HG02623 (cell line): ENCODE results near the gene EMX1.

Experiments
- ATAC-seq: cut with Tn5 transposase; IDR thresholded peaks from one replicate; pipeline ENCODE4 v1.9.1; 2021; ENCODE audit warnings: moderate library complexity; ENCODE audit not compliant: unreplicated experiment

Gene EMX1

DNA sequence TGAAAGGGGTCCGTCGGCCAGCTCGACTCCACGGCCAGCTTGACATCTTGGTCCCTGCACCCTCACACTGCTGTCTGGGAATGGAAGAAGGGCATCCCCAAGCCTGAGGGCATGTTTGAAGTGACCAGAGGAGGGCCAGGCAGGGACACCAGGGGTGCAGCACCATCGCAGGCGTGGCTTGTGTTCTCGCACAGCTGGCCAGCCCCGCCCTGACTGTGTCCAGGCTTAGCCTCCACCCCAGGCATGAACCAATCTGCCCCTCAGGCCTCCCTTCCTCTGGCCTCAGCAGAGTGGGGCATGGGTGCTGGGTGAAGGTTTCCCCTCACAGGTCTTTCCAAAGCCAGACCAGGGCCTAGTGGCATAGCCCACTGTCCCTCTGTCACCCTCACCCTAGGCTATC, 25.0 kb downstream of the EMX1 start:
- no peak for ATAC-seq

DNA sequence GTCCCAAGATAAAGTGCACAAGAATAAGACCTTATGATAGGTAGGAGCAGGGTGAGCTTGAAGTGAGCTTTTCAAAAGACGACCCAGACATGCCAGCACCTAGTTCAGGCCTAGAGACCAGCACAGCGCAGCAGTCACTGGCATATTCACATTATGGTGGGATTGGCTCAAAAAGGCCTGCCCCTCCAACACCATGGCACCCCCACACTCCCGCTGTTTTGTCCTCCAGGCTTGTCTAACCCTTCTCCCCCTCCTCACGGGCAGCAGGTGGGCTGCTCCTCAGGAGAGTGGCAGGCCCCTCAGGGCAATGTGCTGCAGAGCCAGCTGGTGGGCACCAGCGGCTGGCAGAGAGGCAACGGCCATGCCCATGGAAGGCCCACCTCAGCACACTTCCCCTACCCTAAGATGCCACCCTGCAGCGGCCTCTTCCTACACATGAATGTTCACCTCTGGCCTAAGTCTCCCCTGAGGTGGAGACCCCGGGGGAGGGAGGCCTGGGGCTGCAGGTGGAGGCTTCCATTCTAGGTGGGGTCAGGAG, 25.6 kb downstream of the EMX1 start:
- ATAC-seq = no peak

GRCh38 chr2:72943540-72944395, 26.4 kb downstream of the EMX1 start:
- no peak for ATAC-seq

DNA sequence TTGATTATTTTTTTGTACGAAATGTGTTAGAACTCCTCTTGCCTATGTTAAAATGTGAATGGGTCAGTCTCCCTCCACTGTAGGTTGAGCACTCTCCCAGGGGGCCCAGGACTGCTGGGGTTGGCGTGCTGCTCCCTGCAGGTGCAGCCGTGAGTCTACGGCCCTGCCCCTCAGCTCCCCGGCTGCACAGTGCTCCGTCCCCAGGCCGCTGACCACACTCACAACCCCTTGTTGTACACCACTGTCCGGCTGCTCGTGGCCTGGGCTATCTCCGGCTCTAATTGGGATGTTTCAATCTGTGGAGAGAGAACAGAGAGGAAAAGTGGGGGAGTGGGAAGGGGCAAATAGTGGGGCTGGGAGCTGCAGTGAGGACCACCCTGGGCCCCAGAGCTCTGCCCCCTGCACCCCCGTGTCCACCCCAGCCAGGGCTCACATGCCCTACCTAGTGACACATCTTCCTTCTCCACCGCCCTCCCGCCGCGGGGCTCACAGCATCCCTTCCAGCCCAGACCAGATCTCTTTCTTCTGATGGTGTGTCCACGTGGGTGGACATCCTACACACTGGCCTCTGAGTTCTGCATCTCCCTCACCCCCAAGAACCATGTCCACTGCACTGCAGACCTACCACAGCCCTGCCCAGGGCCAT, 27.6 kb downstream of the EMX1 start:
- ATAC-seq = no peak

GRCh38 chr2:72945450-72946019, 28.2 kb downstream of the EMX1 start:
- no peak for ATAC-seq

DNA sequence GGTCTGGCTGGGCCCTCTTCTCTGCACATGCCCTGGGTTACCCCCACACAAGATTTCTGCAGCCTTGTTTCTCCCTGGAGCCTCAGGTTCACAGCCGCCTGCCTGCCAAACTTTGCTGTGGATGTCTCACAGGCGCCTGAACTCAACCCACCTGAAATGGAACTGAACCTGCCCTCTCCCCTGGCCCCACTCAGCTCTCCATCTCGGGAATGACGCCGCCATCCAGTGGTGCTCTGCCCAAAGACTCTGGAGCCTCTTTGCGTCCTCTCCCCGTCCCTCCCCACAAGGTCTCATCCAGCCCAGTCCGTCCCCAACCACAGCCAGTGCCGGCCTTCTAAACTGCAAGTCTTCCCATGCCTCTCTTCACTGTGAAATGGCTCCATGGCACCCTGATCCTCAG, 29.1 kb downstream of the EMX1 start:
- ATAC-seq = no peak

- no peak for ATAC-seq
These were observed 30.9 kb downstream of the EMX1 start for GRCh38 chr2:72947952-72948830.

GRCh38 chr2:72949045-72949444, 31.7 kb downstream of the EMX1 start:
- ATAC-seq = no peak

- no peak for ATAC-seq
These were observed 32.3 kb downstream of the EMX1 start for GRCh38 chr2:72949642-72950041.

DNA sequence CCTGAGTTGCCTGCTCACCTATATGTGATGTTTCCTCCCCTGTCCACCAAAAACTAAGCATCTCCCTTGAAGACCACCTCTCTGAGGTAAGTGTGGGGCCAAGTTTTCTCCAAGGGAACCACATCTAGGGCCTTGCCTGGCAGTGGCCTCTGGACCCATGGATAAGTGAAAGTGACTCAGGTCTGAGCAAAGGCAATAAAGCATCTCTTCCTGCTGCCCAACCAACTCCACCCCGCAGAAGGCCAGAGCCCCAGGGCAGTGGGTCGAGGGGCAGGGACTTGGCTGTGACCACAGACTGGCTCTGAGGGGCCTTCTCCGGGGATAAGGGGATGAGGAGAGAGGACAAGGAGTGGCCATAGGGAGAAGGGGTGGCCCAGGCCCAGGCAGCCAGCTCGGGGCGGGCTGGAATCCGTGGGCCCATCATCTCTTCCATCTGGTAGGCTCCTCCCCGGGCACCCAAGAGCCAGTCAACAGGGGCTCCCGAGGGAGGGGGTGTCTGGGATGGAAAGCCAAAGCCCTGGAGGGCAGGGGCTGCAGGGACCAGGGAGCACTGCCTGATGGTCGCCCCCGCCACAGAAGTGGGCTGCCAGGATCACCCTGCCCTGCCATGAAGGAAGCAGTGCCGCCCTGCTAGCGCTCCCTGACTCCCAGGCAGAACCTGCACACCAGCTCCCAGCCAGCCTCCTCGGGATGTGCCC, 33.4 kb downstream of the EMX1 start:
- no peak for ATAC-seq

DNA sequence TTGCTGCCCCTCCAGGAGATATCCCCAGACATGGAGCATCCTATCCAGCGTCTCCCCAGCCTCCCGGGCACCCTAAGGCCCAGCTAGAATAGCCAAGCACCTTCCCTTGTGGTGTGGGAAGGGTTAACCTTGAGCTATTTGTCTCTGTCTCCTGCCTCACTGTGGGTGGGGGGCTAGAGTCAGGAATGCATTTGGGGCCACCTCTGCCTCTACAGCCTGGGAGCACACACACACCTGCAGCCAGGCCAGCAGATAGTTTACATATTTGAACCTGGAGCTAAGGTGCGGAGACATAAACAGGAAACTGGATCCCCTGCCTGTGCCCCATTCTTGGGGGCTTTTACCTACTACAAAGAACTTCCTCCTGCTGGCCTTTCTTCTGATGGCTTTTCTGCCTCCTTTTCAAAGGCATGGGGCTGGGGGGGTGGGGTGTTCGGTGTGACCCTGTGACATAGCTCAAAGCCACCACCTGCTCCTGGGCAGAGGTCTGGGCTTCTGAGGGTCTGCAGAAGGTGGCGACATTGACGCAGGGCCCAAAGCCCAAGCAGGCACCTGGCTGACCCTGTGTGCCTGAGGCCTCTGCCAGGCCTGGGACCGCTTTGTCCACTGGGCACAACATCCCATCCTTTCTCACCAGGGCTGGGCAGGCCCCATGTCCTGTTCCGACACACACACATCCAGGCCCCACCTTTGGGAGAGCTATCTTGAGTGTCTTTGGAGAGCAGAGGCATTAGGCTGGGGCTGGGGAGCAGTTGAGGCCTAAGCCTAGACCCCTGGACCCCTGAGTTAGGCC, 34.2 kb downstream of the EMX1 start:
- no peak for ATAC-seq

DNA sequence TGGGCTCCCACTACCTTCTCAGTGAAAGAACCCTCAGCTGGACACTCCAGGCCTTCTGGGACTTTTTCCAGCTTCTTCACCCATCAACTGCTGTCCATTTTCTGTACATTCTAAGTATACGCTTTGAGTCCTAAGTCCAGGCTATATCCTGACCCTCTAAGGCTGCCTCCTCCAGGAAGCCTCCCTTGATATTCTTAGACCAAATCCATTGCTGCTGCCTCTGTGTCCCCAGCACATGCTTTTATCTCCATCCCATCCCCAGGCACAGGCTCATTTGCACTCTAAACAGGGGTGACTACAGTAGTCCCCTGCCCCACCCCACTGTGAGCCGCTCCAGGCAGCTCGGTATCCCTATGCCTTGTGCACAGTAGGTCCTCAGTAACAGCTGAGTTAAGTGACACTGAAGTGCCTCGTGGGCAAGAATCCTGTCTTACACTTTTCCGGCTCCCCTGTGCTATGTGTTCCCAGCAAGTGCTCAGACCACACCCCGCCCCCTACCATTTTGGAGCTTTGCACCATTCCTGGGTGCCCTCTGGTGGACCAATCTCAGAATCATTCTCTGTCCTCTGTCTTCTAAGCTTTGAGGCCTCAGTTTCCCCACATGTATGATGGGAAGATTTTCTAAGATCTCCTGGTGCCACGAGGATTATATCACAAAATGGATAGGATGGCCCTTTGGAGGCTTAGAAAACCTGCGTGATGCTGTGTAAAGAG, 34.9 kb downstream of the EMX1 start:
- ATAC-seq = no peak

DNA sequence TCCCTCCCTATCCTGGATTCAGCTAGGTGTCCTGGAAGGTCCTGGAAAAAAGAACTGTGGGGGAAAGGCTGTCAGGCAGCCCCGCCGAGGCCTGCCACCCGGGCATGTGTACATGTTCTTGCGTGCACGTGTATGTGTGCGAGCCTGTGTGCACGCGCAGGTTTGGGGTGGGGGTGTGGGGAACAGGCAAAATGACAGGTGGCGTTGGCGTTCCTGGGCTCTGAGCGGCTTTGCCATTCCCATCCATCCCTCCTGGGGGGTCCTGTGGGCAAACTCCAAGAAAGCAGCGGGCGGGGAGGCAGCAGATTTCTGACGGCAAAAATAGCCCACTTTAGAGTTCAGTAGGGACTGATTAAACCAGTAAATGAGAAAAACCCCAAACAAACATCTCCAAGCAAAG, 35.6 kb downstream of the EMX1 start:
- ATAC-seq = no peak

GRCh38 chr2:72953528-72953927, 36.2 kb downstream of the EMX1 start:
- no peak for ATAC-seq

DNA sequence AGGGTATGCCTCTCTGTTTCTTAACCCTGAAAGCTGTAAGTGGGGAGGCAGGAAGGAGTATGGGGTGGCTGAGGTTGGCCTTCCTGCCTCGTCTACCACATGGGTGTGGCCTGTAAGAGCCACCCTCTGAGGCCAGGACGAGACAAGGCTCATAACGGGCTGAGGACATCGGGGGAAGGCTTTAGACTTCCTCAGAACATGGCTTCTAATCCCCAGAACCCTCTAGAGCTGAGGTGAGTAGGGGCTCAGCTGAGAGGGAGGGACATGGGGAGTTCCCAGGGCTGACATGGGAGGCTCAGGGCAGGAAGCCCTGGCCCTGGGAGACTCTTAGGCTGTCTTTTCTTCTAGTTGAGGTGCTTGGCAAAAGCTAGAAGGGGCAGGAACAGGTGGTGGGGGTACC, 36.7 kb downstream of the EMX1 start:
- no peak for ATAC-seq

DNA sequence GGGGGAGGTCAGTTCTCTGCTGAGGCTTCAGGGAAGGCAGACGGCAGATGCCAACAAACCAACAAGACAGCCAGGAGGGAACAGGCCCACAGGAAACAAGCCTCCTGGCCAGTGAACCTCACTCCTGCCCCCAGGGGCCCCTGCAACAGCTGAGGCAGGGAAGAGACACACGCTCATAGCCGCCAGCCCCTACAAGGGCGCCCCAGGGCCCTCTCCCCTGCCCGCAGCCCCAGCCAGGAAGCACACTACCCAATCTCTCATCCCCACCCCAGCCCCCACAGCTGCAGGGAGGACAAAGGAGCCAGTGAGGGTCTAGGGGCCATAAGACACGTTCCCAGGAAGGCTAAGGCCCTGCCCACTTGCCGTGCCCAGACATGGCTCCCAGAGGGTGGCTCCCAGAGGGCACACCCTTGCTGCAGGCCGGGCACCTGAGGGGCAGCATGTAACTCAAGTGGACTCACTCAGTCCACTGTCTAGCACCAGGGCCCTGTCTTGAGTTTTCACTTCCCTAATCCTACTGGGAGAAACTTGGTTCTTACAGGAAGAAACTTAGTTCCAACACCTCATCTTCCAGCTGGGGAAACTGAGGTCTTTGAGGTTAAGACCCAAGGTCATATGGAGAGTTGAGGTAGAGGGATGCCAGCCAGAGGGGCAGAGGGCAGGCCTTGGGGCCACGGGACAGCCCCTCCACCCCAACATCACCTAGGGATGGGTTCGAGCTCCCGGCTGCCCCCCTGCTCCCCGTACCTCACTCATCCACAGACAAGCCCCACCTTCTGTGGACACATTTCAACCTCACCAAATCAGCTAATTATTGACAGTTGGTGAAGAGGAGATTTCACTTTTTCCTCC, 37.3 kb downstream of the EMX1 start:
- no peak for ATAC-seq

DNA sequence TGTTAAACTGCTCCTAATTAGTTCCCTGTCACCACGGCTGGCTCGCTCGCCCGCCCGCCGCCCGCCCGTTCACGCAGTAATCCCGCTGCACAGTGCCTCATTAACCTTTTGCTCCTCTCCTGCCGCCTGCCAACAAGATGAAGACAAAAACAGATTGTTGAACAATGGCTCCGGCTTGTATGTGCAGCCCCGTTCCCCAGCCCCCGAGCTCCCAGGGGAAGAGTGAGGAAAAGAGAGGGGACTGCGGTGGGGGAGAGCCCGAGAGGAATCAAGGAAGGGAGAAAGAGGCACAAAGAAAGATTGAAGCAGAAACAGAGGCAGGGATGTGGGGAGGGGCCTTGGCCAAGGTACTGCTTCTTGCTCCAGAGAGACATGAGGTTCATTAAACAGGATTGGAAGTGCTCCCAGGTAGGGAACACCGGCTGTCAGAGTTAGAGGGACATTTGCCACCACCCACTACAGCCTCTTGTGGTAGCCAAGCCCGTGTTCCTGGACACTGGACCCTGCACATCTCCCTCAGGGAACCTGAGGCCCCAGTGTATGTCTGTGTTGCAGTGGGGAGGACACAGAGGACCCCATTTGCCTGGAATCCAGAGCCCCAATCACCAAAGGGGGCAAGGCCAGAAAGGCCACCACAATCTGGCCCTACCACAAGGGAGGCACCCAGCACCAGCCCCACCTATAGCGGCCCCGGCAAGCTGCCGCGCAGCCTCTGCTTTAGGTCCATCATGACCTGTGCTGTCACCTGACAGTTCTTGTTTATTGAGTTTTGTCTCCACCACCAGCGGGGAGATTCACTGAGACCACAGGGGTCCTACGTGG, 38.1 kb downstream of the EMX1 start:
- ATAC-seq = no peak
